ENCODE measurements around the gene NF2. TPM values are rescaled to one million over a fixed set of nuclear protein-coding genes. Genes with fewer than 3 reads are reported as not detected.

NF2 gene
- total RNA-seq, 1 experiment from 2014 or later, result 50.9 TPM

- Mint-ChIP-seq H3K9me3 (peaks cover 0 to under 1% of the 10 kb centered on the region in 2 experiments; a peak in 2 of 5 replicates), H3K27me3 (ENCODE audit: low read depth) (no peaks in the 10 kb centered on the region), H3K27ac (no peak overlapping the region), H3K36me3 (ENCODE audit: insufficient read depth in 1 of 3, low read depth in 3 of 3) (peaks cover 10 to 25% (median 18%) of the 10 kb centered on the region in 3 experiments; a peak in 6 of 7 replicates), H3K4me1 (peaks cover 0 to 12% of the 10 kb centered on the region in 2 experiments; a peak in 3 of 4 replicates), H3K4me3 (no peak overlapping the region)
- Histone ChIP-seq H2AK5ac (ENCODE audit: insufficient read length, low read length) (no peak overlapping the region), H3K9ac (ENCODE audit: extremely low read depth, insufficient read length, low read length) (no peak overlapping the region), H3K4me1 (ENCODE audit: insufficient read depth, low read length) (no peaks in the 10 kb centered on the region), H3T11ph (ENCODE audit: low read length) (no peak overlapping the region), H2BK20ac (ENCODE audit: low read depth, low read length, poor library complexity, severe bottlenecking) (no peak overlapping the region), H3K4ac (ENCODE audit: low read depth, low read length) (no peak overlapping the region), H3K9me3 (ENCODE audit: control insufficient read depth, low read depth, low read length) (no peaks in the 10 kb centered on the region), H3K27ac (ENCODE audit: insufficient read length, low read depth, low read length) (no peak overlapping the region), H4K8ac (replicated peaks; ENCODE audit: insufficient read length, low read depth, low read length) (no peak overlapping the region), H3K23me2 (ENCODE audit: insufficient read length, low read depth, low read length, poor library complexity, severe bottlenecking) (no peaks in the 10 kb centered on the region), H4K5ac (ENCODE audit: insufficient read length, low read depth, low read length) (no peak overlapping the region), H2AFZ (ENCODE audit: low read length) (no peak overlapping the region), H3K79me1 (ENCODE audit: insufficient read depth, low read depth, low read length, poor library complexity, severe bottlenecking) (no peaks in the 10 kb centered on the region), H4K91ac (ENCODE audit: insufficient read length, low read depth, low read length) (no peak overlapping the region), H2BK15ac (ENCODE audit: low read depth, low read length) (no peak overlapping the region), H3K23ac (ENCODE audit: insufficient read length, low read depth, low read length) (no peak overlapping the region), H3K27me3 (ENCODE audit: insufficient read depth, low read length) (no peaks in the 10 kb centered on the region), H3K14ac (ENCODE audit: insufficient read depth, low read length) (no peak overlapping the region), H2BK12ac (ENCODE audit: insufficient read length, low read depth, low read length) (no peak overlapping the region), H2BK120ac (ENCODE audit: low read depth, low read length, poor library complexity, severe bottlenecking) (no peak overlapping the region), H2BK5ac (ENCODE audit: insufficient read length, low read length) (no peak overlapping the region), H3K79me2 (ENCODE audit: insufficient read depth, low read length) (no peaks in the 10 kb centered on the region), H3K18ac (ENCODE audit: insufficient read length, low read depth, low read length) (no peak overlapping the region), H3K4me2 (ENCODE audit: insufficient read depth, insufficient read length, low read length) (no peak overlapping the region), H4K20me1 (ENCODE audit: control insufficient read depth, insufficient read depth, insufficient read length) (no peaks in the 10 kb centered on the region), H3K56ac (ENCODE audit: insufficient read length, low read depth, low read length) (no peak overlapping the region)
- no peak for DNase-seq
- WGBS (ENCODE audit: extremely low coverage, insufficient read length, low lambda C conversion rate), result no CpG with 5 or more reads among the region's 1 CpG
- TF ChIP-seq CTCF (conservative IDR thresholded peaks at IDR 0.05), result no peak
These were observed 33.7 kb downstream of the NF2 start for GRCh38 chr22:29637181-29637580.

Data from H9 (cell line).